Skeletal muscle tissue (tissue), 4 donors: Measurements from ENCODE around the gene AMMECR1. TPM values are rescaled to one million over a fixed set of nuclear protein-coding genes. Genes with fewer than 3 reads are reported as not detected.

Experiments used
- H3K27ac ChIP-seq: one replicate; pipeline ENCODE4 v1.7.0; 2013; ENCODE audit warnings: mild to moderate bottlenecking, low read depth, low read length, inconsistent platforms
- H3K27me3 ChIP-seq, 3 donors: one replicate each; pipeline ENCODE4 v1.7.0; 2013; ENCODE audit warnings: low read length in 3 of 3; ENCODE audit not compliant: control insufficient read depth in 3 of 3, insufficient read depth in 3 of 3
- H3K36me3 ChIP-seq, 3 donors: one replicate each; pipeline ENCODE4 v1.7.0; 2013; ENCODE audit warnings: low read length in 3 of 3; ENCODE audit not compliant: control insufficient read depth in 3 of 3, insufficient read depth in 3 of 3
- H3K4me1 ChIP-seq, 3 donors: one replicate each; pipeline ENCODE4 v1.7.0; 2013; ENCODE audit warnings: low read length in 3 of 3, mild to moderate bottlenecking in 3 of 3; ENCODE audit not compliant: control insufficient read depth in 3 of 3, insufficient read depth in 3 of 3
- H3K4me3 ChIP-seq, 3 donors: one replicate each; pipeline ENCODE4 v1.7.0; 2013; ENCODE audit warnings: low read length in 3 of 3
- H3K9ac ChIP-seq, 3 donors: one replicate each; pipeline ENCODE4 v1.7.0; 2013; ENCODE audit warnings: low read length in 3 of 3, mild to moderate bottlenecking in 3 of 3, moderate library complexity in 2 of 3, low read depth in 1 of 3
- H3K9me3 ChIP-seq, 3 donors: one replicate each; pipeline ENCODE4 v1.7.0; 2013; ENCODE audit warnings: low read length in 3 of 3; ENCODE audit not compliant: control insufficient read depth in 3 of 3
- total RNA-seq: library from RNA; depleted of rRNA; stranded (reverse); fragments of >200 nt; gene quantifications from one replicate; pipeline ENCODE4 v1.2.3, GENCODE V29; 2014
- donor health status: Osteomylitis.

The AMMECR1 gene
- total RNA-seq, 1 donor from 2014 or later, result 4.7 TPM

- H3K9ac ChIP-seq, result no peak overlapping the region
- H3K27ac ChIP-seq, result no peak overlapping the region
- no peaks in the 10 kb centered on the region for H3K36me3 ChIP-seq
- H3K4me3 ChIP-seq, result no peak overlapping the region
- H3K27me3 ChIP-seq, result peaks cover 0 to 14% (median 0%) of the 10 kb centered on the region in 3 donors
- peaks cover 3 to 16% (median 11%) of the 10 kb centered on the region in 3 donors for H3K4me1 ChIP-seq
- H3K9me3 ChIP-seq, result no peaks in the 10 kb centered on the region
Observed at GRCh38 chrX:110180176-110180927, 137.5 kb downstream of the AMMECR1 start.

DNA sequence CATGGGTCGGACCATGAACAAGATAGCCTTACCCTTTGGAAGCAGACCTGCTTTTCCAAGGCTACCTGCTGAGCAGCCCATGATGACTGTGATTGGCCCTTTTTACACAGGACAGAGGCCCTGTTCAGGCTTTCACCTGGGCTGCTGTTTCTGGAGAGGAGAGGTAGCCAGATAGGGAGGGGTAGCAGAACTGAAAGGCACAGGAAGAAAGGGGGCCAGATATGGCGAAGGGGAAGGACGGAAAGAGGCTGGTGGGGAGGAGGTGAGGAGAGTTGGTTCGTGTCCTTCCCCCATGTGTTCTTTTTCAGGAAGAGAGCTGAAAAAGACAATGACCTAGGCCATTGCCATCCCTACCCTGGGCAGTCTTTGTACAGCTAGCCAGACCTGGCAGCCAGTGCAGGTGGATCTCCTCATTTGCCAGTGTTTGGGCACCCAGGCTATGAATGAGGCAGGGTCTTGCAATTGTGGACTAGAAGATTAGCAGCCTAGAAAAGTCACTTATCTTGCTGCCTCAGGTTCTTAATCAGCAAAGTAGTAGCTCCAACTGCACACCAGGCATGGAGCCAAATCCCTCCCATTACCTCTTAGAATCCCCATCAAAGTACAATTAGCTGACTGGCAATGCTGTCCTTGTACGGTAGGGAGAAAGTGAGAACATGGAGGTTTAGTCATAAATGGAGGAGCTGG is 139.6 kb downstream of the AMMECR1 start:
- Histone ChIP-seq H3K27me3 (peaks cover 0 to 14% (median 0%) of the 10 kb centered on the region in 3 donors), H3K9me3 (no peaks in the 10 kb centered on the region), H3K4me3 (no peak overlapping the region), H3K27ac (no peak overlapping the region), H3K9ac (no peak overlapping the region), H3K36me3 (no peaks in the 10 kb centered on the region), H3K4me1 (peaks cover 8 to 26% (median 24%) of the 10 kb centered on the region in 3 donors)

DNA sequence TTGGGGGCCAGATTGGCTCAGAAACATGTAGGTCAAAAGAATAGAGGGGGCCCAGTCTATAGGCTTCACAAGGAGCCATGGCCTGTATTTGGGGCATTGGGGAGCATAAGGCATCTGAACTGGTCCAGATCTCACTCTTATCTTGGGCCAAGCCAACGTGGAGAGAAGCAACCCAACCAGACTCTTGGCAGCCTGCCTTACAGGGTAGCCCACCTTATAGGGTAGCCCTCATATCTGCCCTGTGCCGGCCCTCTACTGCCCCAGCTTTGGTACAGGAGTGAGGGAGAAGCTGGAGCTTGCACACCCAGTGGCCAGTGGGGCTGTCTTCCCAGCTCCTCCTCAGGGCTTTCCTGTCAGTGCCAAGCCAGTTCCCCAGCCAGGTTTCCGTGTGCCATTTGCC is 142.2 kb downstream of the AMMECR1 start:
- H3K4me1 ChIP-seq, result peaks cover 8 to 25% (median 22%) of the 10 kb centered on the region in 3 donors
- H3K36me3 ChIP-seq, result peaks cover 0 to 6% (median 2%) of the 10 kb centered on the region in 3 donors
- no peak overlapping the region for H3K9ac ChIP-seq
- H3K27me3 ChIP-seq, result peaks cover 0 to 6% (median 0%) of the 10 kb centered on the region in 3 donors
- no peak overlapping the region for H3K27ac ChIP-seq
- H3K9me3 ChIP-seq, result no peaks in the 10 kb centered on the region
- no peak overlapping the region for H3K4me3 ChIP-seq

DNA sequence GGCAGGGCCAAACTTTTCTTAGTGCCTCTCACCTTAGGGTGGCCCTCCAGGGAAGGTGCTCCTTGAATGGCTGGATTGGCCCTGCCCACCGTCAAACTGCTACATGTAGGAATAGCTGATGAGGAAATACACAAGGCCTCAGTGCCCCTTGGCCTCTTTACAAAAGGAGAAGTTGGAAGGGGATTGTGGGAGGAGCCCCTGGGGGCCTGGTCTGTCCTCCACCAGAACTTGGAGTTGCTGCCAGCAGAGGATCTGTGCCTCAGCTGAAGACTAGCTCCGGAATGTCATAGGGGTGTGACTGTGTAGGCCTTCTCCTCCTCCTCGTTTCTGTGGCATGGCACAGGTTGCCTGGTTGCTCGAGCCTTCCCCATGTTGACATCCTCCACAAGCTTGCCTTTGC is 142.7 kb downstream of the AMMECR1 start:
- no peaks in the 10 kb centered on the region for H3K9me3 ChIP-seq
- H3K27ac ChIP-seq, result no peak overlapping the region
- no peak overlapping the region for H3K4me3 ChIP-seq
- H3K27me3 ChIP-seq, result peaks cover 0 to 5% (median 0%) of the 10 kb centered on the region in 3 donors
- H3K4me1 ChIP-seq, result peaks cover 8 to 21% (median 21%) of the 10 kb centered on the region in 3 donors
- peaks cover 0 to 6% (median 2%) of the 10 kb centered on the region in 3 donors for H3K36me3 ChIP-seq
- H3K9ac ChIP-seq, result no peak overlapping the region

DNA sequence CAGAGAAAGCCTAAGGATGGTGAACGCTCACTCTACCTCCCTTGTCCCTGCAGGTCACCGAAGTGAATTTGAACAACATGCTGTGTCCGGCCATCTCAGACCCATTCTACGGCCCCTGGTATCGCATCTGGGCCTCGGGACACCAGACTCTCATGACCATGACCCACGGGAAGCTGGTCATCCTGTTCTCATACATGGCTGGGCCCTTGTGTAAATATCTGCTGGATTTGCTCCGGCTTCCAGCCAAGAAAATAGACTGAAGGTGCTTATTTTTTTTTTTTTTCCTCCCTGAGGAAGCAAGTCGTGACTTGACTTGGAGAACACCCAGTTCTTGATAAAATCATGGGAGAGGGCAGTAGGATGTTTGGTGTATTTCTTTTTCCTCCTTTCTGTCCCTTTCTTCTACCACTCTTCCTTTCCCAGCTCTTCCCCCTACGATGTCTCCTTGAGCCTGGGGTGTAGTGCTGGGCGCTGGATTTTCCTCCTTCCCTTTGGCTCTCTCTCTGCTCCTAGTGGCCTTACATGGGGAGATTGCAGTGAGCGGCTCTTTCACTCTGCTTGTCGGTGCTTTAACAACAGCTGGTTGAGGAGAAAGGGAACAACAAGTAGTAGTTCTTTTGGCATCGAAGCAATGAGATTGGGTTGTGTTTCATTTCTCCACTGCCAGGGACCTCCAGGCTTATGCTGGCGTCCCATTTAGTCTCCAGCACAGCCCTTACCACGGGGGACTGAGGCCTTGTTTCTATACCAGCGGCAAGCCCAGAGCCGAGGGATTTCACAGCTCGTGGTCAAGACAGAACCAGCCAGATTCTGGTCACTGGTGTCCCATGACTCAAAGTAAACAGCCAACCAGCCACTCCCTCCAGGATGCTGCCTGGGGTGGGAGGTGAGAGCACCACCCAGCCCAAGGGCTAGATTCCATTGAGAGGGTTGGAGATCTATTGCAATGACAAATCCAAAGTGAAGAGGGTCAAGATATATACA is 144.4 kb downstream of the AMMECR1 start:
- Histone ChIP-seq H3K27me3 (no peaks in the 10 kb centered on the region), H3K4me1 (peaks cover 8 to 17% (median 16%) of the 10 kb centered on the region in 3 donors), H3K27ac (no peak overlapping the region), H3K9me3 (no peaks in the 10 kb centered on the region), H3K4me3 (no peak overlapping the region), H3K36me3 (peaks cover 0 to 6% (median 2%) of the 10 kb centered on the region in 3 donors), H3K9ac (no peak overlapping the region)

DNA sequence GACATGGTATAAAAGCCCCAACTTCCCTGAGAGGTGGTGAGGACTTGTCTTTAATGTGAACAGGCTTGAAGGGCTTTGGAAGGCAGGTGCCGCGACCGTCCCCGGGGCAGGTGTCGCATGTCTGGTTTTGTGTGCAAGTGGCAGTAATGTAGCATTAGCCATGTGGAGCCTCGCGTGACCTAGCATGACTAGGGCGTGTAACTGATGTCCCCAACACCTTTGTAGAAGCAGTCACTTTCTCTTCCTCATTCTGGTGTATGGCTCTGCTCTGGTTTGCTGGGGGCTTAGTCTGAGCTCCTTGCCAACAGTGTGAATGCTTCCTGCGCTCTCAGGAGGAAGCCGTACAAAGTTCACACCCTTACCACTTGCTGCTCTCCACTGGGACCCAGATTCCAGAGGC is 145.7 kb downstream of the AMMECR1 start:
- Histone ChIP-seq H3K27me3 (no peaks in the 10 kb centered on the region), H3K9ac (no peak overlapping the region), H3K27ac (no peak overlapping the region), H3K4me1 (peaks cover 8 to 17% (median 16%) of the 10 kb centered on the region in 3 donors), H3K36me3 (peaks cover 0 to 6% (median 2%) of the 10 kb centered on the region in 3 donors), H3K9me3 (no peaks in the 10 kb centered on the region), H3K4me3 (no peak overlapping the region)

- H3K36me3 ChIP-seq, result peaks cover 0 to 6% (median 2%) of the 10 kb centered on the region in 3 donors
- no peak overlapping the region for H3K4me3 ChIP-seq
- H3K27me3 ChIP-seq, result no peaks in the 10 kb centered on the region
- H3K9me3 ChIP-seq, result no peaks in the 10 kb centered on the region
- peaks cover 8 to 17% (median 16%) of the 10 kb centered on the region in 3 donors for H3K4me1 ChIP-seq
- H3K9ac ChIP-seq, result no peak overlapping the region
- H3K27ac ChIP-seq, result no peak overlapping the region
Observed at GRCh38 chrX:110171442-110171841, 146.4 kb downstream of the AMMECR1 start.

- Histone ChIP-seq H3K9me3 (no peaks in the 10 kb centered on the region), H3K27me3 (no peaks in the 10 kb centered on the region), H3K36me3 (peaks cover 0 to 6% (median 2%) of the 10 kb centered on the region in 3 donors), H3K4me3 (no peak overlapping the region), H3K4me1 (peaks cover 2 to 11% (median 5%) of the 10 kb centered on the region in 3 donors), H3K9ac (no peak overlapping the region), H3K27ac (no peak overlapping the region)
Observed at GRCh38 chrX:110170029-110170428, 147.9 kb downstream of the AMMECR1 start.

GRCh38 chrX:110168585-110168984 is 149.3 kb downstream of the AMMECR1 start:
- H3K4me1 ChIP-seq, result peaks cover 0 to 3% (median 2%) of the 10 kb centered on the region in 3 donors
- H3K9ac ChIP-seq, result no peak overlapping the region
- H3K9me3 ChIP-seq, result no peaks in the 10 kb centered on the region
- H3K27ac ChIP-seq, result no peak overlapping the region
- no peak overlapping the region for H3K4me3 ChIP-seq
- peaks cover 0 to 6% (median 2%) of the 10 kb centered on the region in 3 donors for H3K36me3 ChIP-seq
- H3K27me3 ChIP-seq, result no peaks in the 10 kb centered on the region
